ENCODE measurements around the gene SHPK.

GRCh38 chr17:3645310-3645709, 9.3 kb upstream of the SHPK start:
- no peak for TF ChIP-seq CTCF (IDR thresholded peaks at IDR 0.05)
- no peak for TF ChIP-seq POLR2A (IDR thresholded peaks at IDR 0.05)
